Measurements from ENCODE around the gene LRRC8D.

Gene LRRC8D

DNA sequence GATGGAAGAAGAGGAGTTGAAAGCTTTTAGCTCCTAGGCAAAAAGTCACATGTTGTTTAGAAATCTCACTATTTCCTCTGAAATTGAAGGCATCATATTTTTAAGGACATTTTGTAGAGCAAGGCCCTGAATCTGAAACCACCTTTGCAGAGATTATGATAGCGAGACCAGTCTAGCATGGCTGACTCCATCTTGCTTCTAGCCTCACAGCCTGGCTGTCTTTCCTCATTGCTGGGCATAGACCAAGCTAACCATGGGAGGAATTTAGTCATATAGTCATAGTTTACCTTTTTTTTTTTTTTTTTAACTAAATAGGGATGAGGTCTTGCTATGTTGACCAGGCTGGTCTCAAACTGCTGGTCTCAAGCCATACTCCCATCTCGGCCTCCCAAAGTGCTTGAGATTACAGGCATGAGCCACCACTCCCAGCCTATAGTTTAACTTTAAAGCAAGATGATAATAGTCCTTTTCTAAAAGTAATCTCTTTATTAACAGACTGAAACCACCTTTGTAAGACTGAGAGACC is 131.8 kb downstream of the LRRC8D start:
- ATAC-seq (ENCODE audit: low read depth) (no peak), DNase-seq (ENCODE audit: low spot score in 2 of 2) (no peak)
- no peak overlapping the region for H3K4me3 Mint-ChIP-seq
- no peak overlapping the region for H3K27ac Mint-ChIP-seq
- no peaks in the 10 kb centered on the region for H3K9me3 Mint-ChIP-seq
- H3K27me3 Mint-ChIP-seq: peaks cover 4% of the 10 kb centered on the region
- no peaks in the 10 kb centered on the region for H3K4me1 Mint-ChIP-seq
- no peaks in the 10 kb centered on the region for H3K36me3 Mint-ChIP-seq

DNA sequence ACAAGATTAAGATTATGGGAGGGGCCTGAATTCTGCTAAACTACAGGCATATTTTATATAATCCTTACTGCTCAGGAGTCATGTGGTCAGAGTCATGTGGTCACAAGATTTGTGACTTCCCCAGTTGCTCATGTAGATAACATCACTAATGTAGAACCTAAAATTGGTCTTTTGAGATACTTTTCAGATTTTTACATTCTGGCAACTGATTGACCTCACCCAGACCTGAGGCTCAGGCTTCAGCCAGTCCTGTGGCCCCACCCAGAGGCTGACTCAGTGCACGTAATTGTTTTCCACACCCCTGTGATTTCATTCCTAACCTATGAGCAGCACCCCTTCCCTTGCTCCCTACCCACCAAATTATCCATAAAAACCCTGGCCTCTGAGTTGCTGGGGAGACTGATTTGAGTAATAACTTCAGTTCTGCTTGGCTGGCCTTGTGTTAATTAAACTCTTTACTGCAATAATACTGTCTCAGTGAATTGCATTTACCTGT is 132.3 kb downstream of the LRRC8D start:
- Mint-ChIP-seq H3K27me3 (peaks cover 4% of the 10 kb centered on the region), H3K4me3 (no peak overlapping the region), H3K9me3 (no peaks in the 10 kb centered on the region), H3K36me3 (no peaks in the 10 kb centered on the region), H3K4me1 (no peaks in the 10 kb centered on the region), H3K27ac (no peak overlapping the region)
- DNase-seq (ENCODE audit: low spot score in 2 of 2) (no peak), ATAC-seq (ENCODE audit: low read depth) (no peak)

DNA sequence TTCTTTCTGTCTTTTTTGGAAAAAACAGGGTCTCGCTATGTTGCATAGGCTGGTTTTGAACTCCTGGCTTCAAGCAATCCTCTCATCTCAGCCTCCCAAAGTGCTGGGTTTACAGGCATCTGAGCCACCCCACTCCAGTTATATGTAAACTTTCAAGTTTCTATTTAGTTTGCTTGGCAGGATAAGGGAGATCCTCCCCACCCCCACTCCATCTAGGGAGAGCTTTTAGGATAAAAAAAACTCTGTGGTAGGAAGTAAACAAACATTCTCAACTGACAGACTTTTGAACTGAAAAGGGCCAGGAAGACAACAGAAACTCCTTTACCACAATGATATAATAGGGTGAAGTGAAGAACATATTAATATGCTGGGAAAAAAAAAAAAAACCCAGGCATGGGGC is 133.1 kb downstream of the LRRC8D start:
- H3K27ac Mint-ChIP-seq: no peak overlapping the region
- ATAC-seq (ENCODE audit: low read depth): no peak

DNA sequence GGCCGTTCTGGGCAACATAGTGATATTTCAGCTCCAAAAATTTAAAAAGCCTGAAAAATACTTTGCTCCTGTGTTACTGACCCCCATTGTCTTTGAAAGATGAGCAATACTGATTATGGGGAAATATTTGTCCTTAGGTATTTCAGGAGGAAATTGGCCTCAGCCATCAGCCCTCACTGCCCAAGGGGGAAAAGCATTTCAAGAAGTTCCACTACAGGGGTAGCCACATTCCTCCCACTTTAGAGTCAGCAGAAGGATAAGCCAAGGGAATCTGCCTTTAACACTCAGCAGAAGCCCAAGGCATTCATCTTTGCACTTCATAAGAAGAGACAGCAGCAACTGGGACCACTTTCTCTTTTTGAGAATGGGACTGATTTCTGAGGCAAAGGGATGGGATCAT is 133.6 kb downstream of the LRRC8D start:
- ATAC-seq (ENCODE audit: low read depth) (no peak), DNase-seq (ENCODE audit: low spot score in 2 of 2) (no peak)
- Mint-ChIP-seq H3K27me3 (peaks cover 6% of the 10 kb centered on the region), H3K9me3 (no peaks in the 10 kb centered on the region), H3K27ac (no peak overlapping the region), H3K4me1 (no peaks in the 10 kb centered on the region), H3K4me3 (no peak overlapping the region), H3K36me3 (no peaks in the 10 kb centered on the region)

More for the DNA sequence above, 133.1 kb downstream of the LRRC8D start:
- no peak for DNase-seq (ENCODE audit: low spot score in 2 of 2)
- Mint-ChIP-seq H3K4me3 (no peak overlapping the region), H3K36me3 (no peaks in the 10 kb centered on the region), H3K27me3 (peaks cover 6% of the 10 kb centered on the region), H3K4me1 (no peaks in the 10 kb centered on the region), H3K9me3 (no peaks in the 10 kb centered on the region)

DNA sequence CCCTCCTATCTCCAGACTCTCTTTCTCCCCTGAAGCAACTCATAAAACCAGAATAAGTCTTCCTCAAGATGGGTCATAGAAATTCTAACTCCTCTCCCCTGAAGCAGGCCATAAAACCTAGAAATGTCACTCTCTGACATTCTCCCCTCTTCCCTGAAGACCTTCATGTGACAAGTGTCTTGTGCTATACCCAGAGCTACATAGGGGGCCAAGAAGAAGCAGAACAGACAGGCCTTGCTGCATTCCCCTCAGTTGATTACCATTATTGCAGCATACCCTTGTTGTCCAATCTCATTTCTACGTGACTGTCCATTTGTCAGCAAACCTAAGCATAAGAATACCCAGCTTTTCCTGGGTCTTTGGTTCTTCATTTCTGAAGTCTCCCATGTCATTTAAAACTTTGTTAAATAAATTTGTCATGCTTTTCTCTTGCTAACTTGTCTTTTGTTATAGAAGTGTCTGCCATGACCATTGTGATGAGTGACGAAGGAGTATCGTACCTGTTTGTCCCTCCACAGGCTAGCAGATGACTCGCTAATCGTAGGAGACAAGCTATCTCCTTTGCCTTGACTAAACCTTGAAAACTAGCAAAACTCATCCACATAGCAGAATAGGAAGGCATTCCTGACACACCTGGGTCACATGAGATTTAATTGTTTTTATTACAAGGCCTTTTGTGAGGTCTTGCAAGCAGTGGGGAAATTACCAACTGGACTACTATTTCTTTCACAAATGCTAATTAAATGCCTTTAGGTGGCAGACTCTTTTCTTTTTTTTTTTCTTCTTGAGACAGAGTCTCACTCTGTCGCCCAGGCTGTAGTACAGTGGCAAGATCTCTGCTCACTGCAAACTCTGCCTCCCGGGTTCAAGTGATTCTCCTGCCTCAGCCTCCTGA is 134.7 kb downstream of the LRRC8D start:
- ATAC-seq (ENCODE audit: low read depth) (no peak), DNase-seq (ENCODE audit: low spot score in 2 of 2) (no peak)
- Mint-ChIP-seq H3K4me3 (no peak overlapping the region), H3K27ac (no peak overlapping the region), H3K27me3 (peaks cover 6% of the 10 kb centered on the region), H3K36me3 (no peaks in the 10 kb centered on the region), H3K4me1 (no peaks in the 10 kb centered on the region), H3K9me3 (no peaks in the 10 kb centered on the region)

DNA sequence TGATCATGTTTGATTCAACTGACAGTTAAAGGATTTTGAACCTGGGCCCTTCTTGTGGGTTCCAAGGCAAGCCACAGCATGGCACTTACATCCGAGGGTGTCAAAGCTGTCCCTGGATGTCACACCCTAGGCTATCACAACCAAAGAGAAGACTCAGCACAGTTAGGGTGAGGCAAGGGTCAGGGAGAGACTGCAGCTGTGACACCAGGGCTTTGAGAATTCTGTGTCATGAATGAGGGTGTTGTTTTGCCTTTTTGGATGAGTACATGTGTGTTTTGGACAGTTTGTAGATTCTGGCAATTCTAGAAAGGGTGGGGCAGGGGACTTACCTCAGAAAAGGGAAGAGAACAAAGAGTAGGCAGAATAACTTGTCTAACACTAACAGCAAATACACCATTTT is 136.3 kb downstream of the LRRC8D start:
- peaks cover 6% of the 10 kb centered on the region for H3K27me3 Mint-ChIP-seq
- H3K9me3 Mint-ChIP-seq: no peaks in the 10 kb centered on the region
- no peaks in the 10 kb centered on the region for H3K36me3 Mint-ChIP-seq
- no peak overlapping the region for H3K27ac Mint-ChIP-seq
- H3K4me3 Mint-ChIP-seq: no peak overlapping the region
- ATAC-seq (ENCODE audit: low read depth) (no peak), DNase-seq (ENCODE audit: low spot score in 2 of 2) (no peak)
- H3K4me1 Mint-ChIP-seq: peaks cover 3% of the 10 kb centered on the region

DNA sequence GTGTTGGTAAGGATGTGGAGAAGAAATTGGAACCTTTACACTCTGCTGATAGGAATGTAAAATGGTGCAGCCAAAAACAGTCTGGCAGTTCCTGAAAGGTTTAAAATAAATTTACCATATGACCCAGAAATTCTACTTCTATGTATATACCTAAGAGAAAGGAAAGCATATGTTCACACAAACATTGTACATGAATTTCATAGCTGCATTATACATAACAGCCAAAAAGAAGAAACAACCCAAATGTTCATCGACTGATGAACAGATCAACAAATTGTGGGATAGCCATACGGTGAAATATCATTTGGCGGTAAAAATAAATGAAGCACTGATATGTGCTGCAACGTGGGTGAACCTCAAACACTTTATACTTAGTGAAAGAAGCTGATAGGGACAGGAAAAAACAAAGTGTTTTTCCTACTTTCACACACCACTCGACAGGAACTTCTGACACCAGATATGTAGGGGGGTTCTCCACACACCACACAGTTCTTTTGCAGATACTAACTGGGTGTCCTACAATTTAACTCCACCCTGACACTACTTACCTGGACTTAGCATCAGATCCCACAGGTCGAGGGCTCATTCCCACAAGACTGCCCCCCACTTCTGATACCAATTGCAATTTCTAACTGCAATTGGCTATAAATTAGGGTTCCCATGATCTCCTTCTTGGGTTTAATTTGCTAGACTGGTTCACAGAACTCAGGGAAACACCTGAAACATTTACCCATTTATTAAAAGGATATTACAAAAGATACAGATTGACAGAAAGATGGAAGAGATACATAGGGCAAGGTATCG is 138.2 kb downstream of the LRRC8D start:
- Mint-ChIP-seq H3K36me3 (no peaks in the 10 kb centered on the region), H3K4me1 (peaks cover 6% of the 10 kb centered on the region), H3K27ac (no peak overlapping the region), H3K4me3 (no peak overlapping the region), H3K27me3 (peaks cover 8% of the 10 kb centered on the region), H3K9me3 (no peaks in the 10 kb centered on the region)
- no peak for DNase-seq (ENCODE audit: low spot score in 2 of 2)
- ATAC-seq (ENCODE audit: low read depth): no peak

DNA sequence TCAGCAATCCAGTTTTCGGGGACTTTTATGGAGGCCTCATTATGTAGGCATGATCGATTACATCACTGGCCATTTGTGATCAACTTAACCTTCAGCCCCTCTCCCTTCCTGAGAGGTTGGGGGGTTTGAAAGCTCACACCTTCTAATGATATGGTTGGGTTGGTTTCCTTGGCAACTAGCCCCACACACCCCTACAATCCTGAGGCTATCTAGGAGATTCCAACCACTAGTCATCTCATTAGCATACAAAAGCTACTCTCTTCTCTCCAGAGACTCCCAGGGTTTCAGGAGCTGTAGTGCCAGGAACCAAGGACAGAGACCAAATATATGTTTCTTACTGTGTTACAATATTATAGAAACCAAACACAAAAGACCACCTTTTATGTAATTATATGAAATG is 138.9 kb downstream of the LRRC8D start:
- DNase-seq (ENCODE audit: low spot score in 2 of 2) (no peak), ATAC-seq (ENCODE audit: low read depth) (no peak)
- H3K9me3 Mint-ChIP-seq: no peaks in the 10 kb centered on the region
- no peak overlapping the region for H3K27ac Mint-ChIP-seq
- peaks cover 8% of the 10 kb centered on the region for H3K27me3 Mint-ChIP-seq
- H3K36me3 Mint-ChIP-seq: no peaks in the 10 kb centered on the region
- no peak overlapping the region for H3K4me3 Mint-ChIP-seq
- H3K4me1 Mint-ChIP-seq: peaks cover 6% of the 10 kb centered on the region

DNA sequence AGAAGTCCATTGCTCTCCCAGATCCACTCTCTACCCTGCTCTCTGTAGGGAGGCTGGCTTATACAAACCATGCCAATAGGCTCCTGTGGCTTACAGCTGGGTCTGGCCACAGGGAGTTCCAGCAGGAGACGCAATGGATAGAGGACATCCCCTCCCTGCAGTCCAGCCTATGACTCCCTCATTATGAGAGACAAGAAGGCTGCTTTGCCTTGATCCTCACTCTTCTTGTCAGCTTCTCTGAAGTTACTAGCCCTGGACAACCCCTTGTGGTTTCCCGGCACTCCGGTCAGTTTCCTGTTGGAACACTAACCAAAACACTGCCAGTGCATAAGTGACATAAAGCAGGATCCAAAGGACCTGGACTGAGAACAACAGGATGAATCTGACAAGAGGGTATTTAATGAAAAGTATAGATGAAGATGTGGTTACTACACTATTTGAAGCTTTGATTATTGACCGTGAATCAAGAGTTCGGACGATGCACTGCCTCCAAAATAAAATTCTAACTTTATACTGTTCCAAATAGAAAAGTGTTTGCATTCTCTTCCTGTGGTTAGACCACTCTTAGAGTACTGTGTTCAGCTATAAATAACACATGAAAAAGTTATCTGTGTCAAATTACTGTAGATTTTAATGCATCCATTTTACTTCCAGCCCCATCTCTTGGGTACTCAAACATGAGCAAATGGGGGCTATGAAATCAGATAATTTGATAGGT is 141.4 kb downstream of the LRRC8D start:
- no peaks in the 10 kb centered on the region for H3K9me3 Mint-ChIP-seq
- H3K27ac Mint-ChIP-seq: peak overlapping the region; percentile 33
- DNase-seq (ENCODE audit: low spot score in 2 of 2) (no peak), ATAC-seq (ENCODE audit: low read depth) (no peak)
- no peaks in the 10 kb centered on the region for H3K36me3 Mint-ChIP-seq
- H3K27me3 Mint-ChIP-seq: peaks cover 8% of the 10 kb centered on the region
- peaks cover 10% of the 10 kb centered on the region for H3K4me1 Mint-ChIP-seq
- no peak overlapping the region for H3K4me3 Mint-ChIP-seq

DNA sequence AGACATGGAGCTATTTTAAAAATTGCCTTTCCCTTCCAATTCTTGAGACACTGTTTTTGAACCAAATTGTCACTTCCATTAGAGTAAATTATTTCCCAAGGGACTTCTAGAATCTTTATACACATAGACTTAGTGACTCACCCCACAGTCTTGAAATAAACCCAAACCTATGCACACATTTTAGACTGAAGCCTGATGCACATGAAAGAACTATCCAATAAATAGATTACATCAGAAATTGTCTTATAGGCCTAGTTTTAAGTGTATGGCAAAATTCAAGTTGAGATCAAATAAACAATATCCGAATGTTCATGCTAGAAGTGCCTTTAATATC is 141.9 kb downstream of the LRRC8D start:
- Mint-ChIP-seq H3K27ac (no peak overlapping the region), H3K4me1 (peaks cover 10% of the 10 kb centered on the region), H3K27me3 (peaks cover 6% of the 10 kb centered on the region), H3K4me3 (no peak overlapping the region), H3K36me3 (no peaks in the 10 kb centered on the region), H3K9me3 (no peaks in the 10 kb centered on the region)
- no peak for ATAC-seq (ENCODE audit: low read depth)
- no peak for DNase-seq (ENCODE audit: low spot score in 2 of 2)

DNA sequence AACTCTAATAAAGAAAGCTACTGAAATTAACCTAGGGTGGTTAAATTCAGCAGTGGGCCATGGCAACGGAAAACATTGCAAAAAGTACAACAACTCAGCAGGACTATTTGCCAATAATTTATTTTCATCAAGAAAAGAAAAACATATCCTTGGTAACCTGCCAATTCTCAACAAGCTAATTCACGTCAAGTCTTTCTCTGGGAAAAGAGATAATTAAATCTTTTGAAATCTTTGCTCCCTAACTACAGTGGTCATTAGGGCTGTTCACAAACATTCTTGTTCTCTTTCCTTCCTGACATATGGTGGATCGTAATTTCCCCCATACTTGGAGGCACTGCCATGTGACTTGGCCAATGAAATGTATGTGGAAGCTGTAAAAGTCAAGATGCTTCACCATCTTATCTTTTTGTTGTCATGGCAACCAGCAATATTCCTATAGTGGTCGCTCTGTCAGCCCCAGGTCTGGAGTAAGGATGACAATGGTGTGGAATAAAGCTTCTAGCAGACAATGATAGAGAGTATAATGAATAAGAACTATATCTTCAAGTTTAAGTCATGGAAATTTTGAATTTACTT is 144.4 kb downstream of the LRRC8D start:
- Mint-ChIP-seq H3K36me3 (no peaks in the 10 kb centered on the region), H3K9me3 (no peaks in the 10 kb centered on the region), H3K4me1 (peaks cover 10% of the 10 kb centered on the region), H3K27ac (no peak overlapping the region), H3K27me3 (peaks cover 3% of the 10 kb centered on the region), H3K4me3 (no peak overlapping the region)
- no peak for DNase-seq (ENCODE audit: low spot score in 2 of 2)
- ATAC-seq (ENCODE audit: low read depth): no peak

DNA sequence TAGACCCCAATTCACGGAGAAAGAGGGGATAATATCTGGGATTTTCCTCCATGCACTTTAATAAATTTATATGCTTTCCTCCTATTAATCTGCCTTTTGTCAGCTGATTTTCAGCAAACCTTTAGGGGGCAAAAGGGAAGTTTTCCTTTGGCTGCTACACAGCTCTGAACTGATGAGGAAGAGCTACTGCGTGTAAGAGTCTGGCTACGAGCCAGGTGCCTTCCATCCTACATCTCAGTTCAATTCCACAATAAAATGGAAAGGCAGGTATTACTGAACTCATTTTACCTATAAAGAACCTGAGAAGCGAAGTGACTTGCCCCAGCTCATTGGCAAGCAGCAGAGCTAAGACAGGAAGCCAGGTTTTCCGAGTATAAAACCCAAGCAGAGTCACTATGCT is 145.8 kb downstream of the LRRC8D start:
- no peak for DNase-seq (ENCODE audit: low spot score in 2 of 2)
- Mint-ChIP-seq H3K9me3 (no peaks in the 10 kb centered on the region), H3K27ac (no peak overlapping the region), H3K4me3 (no peak overlapping the region), H3K36me3 (no peaks in the 10 kb centered on the region), H3K27me3 (peaks cover 3% of the 10 kb centered on the region), H3K4me1 (peaks cover 10% of the 10 kb centered on the region)
- ATAC-seq (ENCODE audit: low read depth): peak; percentile 39

DNA sequence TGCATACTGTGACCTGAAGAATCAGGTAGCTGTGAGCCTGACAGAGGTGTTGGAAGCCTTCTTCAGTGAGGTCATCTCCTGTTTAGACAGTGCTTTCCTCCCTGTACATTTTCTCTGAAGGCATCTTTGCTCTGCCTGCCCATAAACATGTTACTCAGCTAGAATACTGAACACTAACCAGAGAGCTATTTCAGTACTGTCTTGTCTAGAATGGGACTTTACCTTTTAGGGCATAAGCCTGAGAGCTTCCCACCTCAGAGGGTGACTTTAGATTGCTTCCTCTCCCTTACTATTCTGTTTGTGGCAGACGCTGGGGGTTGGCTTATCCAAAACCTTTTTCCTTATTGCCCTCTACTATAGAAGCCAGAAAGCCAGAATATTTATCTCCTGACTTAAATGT is 150.8 kb downstream of the LRRC8D start:
- Mint-ChIP-seq H3K27ac (no peak overlapping the region), H3K27me3 (no peaks in the 10 kb centered on the region), H3K4me1 (peaks cover 2% of the 10 kb centered on the region), H3K9me3 (no peaks in the 10 kb centered on the region), H3K36me3 (no peaks in the 10 kb centered on the region), H3K4me3 (no peak overlapping the region)
- no peak for DNase-seq (ENCODE audit: low spot score in 2 of 2)
- no peak for ATAC-seq (ENCODE audit: low read depth)
